ENCODE data around the gene RAB11FIP4.

The RAB11FIP4 gene

GRCh38 chr17:31460226-31460721, 68.8 kb downstream of the RAB11FIP4 start:
- DNase-seq (ENCODE audit: low read depth), result no peak

GRCh38 chr17:31461227-31461810, 69.8 kb downstream of the RAB11FIP4 start:
- DNase-seq (ENCODE audit: low read depth), result no peak

DNA sequence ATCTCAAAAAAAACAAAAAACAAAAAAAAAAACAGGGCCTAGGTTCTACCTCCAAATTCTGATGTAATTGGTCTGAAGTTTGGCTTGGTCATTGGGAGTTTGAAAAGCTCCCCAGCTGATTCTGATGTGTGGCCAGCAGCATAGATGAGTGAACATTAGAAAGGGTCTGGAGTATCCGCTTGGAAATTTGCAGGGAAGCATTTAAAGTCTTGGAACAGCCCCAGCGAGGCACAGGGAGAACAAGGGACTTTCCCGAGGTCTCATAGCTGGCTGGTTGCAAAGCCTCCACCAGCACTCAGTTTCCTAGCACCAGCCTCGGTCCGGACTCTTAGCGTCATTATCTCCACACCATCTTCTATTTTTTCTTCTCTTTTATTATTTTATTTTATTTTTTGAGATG, 70.8 kb downstream of the RAB11FIP4 start:
- no peak for DNase-seq (ENCODE audit: low read depth)

- DNase-seq (ENCODE audit: low read depth), result no peak
Observed at GRCh38 chr17:31466096-31466760, 74.8 kb downstream of the RAB11FIP4 start.

DNA sequence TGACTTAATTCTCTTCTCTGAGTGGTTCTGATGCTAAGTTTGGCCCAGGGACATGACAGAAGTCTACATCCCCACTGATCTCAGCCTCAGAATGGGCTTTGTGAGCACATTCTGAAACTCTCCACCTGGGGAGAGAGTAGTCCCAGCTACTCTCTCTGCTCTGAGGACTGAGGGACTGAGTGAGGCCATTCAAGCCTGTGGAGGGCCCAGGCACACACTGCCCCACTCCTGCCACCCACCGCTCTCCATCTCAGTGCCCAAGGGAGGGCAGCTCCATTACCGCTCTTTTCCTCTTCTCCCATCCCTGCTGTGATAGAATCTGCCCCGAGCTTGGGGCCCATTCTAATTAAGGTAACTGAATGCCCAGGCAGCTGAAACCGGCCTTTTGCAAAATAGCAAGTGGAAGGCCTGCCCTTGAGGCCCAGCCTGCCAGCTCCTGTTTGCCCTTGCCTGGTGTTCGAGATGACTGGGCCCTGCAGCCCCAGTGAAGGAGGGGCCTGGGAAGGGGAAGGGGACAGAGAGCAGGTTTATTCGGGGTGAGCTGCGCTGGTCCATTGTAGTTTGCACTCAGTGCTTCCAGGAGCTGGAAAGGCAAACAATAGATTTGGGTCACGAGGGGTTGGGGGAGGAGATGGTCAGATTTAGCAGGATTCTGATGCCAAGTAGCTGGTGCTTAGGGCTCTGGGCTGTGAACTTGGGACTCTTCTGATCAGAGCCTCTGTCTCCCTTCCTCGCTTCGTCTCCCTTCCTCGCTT, 76.2 kb downstream of the RAB11FIP4 start:
- DNase-seq (ENCODE audit: low read depth), result no peak

DNA sequence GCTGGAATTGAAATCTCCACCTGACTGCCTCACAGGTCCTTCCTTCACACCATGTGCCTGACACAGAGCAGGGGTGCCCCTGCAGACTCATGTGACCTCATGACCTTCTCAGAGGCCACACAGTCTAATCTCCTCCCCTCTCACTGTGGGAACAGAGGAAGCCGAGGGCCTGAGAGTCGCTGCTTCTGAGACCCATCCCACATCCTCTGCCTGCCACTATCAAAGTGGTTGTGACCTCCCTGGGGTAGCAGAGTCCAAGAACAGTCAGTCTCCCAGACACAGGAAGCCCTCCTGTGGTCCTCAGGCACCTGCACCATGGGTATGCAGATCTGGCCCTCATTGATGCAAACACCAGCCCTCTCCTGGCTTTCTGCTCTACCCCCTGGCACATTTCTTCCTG, 78.5 kb downstream of the RAB11FIP4 start:
- DNase-seq (ENCODE audit: low read depth), result no peak

GRCh38 chr17:31470592-31470991, 79.1 kb downstream of the RAB11FIP4 start:
- no peak for DNase-seq (ENCODE audit: low read depth)

GRCh38 chr17:31472137-31472536, 80.7 kb downstream of the RAB11FIP4 start:
- no peak for DNase-seq (ENCODE audit: low read depth)

GRCh38 chr17:31475378-31476162, 84.1 kb downstream of the RAB11FIP4 start:
- peak; percentile 69 for DNase-seq (ENCODE audit: low read depth)

DNA sequence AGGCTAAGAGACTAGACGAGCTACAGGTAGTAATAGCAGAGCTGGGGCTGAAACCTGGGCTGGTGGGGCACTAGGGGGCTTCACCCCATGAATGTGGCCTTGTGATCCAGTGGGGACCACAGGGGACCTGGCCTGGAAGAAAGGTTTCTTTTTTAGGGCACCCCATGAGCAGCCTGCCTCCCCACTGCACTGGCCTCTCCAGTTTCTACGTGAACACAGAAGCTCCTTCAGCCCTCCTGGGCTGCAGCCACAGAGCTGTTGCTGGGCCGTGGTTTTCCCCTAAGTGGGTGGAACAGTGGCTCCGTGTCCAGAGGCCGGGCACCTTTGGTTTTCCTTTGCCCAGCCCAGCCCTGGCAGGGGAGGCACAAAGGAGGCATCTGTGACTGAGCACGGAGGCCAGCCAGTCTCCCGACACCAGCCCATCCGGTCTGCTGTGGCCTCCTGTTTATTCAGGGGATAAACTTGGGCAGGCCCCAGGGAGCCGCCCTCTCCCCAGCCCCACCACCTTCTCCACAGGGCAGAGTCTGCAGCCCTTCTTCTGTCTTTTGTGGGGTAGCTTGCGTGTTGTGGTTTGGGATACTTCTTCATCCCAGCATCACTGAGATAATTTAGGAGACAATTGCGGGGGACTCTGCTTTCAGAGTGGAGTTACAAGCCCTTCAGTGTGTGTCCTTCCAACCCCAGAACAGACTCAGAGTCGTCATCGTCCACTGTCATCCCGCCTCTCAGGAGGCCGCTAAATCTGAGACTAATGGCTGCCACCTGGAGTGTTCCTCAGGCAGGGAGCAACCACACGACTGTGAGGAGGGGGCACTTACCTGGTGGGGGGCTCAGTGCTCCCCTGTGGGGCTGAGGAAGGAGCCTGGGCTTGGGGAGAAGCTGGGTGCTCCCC, 85.3 kb downstream of the RAB11FIP4 start:
- no peak for DNase-seq (ENCODE audit: low read depth)

DNA sequence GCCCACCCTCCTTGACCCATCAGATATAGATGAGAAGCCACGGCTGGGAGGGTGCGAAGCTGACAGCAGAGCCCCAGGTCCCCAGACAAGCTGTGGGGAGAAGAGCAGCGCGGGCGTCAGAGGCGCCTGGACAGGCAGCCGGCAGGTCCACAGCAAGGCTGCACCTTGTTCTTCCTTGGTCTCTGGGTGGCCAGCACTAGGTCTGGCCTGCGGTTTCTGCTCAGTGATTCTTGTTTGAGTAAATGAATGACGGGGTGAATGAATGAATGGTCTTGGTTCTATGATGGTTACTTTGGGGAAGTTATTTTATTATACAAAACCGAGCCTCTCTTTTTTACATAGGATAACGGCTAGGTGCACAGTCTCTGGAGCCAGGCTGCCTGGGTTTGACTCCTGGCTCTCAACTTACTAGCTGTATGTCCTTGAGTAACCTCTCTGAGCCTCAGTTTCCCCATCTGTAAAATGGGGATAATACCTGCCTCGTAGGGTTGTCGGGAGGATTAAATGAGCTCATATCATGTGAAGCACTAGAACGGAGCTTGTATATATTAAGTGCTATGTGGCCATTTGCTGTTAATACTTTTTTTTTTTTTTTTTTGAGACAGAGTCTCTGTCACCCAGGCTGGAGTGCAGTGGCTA, 86.1 kb downstream of the RAB11FIP4 start:
- DNase-seq (ENCODE audit: low read depth), result no peak

DNA sequence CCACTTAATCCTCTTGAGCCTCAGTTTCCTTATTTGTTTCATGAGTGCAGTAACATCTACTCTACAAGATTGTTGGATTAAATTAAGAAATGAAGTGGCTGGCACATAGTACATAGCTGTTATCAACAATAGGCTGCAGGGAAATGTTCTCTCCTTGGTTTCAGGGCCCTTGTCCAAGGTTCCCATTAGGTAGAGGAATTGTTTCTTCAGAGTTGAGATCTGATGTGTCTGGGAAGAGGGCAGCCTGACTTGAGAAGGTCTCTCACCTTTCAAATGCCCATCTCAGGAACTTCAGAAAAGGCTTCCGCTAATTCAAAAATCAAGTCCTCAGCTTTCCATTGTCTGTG, 87.6 kb downstream of the RAB11FIP4 start:
- no peak for DNase-seq (ENCODE audit: low read depth)

DNA sequence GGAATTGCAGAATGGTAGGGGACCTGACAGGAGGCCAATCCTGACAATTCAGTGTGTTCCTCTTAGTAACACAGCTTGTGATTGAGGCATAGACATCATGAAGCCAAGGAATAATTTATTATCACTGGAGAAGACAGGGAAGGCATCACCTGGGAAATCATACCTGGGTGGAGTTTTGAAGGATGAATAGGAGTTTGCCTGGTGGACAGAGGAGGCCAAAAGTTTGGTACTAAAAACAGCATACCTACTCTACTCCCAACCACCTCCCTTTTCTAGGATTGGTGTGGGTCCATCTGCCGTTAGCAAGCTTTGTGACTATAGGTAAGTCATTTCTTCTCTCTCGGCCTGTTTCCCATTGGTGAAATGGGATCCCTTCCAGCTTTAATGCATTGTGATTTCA, 88.0 kb downstream of the RAB11FIP4 start:
- no peak for DNase-seq (ENCODE audit: low read depth)

DNA sequence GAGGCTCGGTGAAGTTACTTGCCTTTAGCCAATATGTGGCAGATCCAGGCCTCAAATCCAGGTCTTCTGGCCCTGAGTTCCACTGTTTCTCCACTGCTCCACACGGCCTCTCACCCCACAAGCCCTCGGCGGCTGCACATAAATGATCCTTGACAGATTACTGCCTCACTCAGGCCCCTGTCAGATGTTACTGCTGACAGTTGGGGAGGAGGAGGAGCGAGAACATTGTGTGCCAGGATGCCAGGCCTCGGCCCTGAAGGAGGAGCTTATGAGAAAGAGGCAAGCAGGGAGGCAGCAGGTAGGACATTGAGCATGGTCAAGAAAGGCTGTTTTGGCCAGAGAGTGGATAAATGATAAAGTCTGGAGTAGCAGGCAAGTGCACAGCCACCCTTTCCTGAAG, 88.6 kb downstream of the RAB11FIP4 start:
- DNase-seq (ENCODE audit: low read depth), result no peak

DNA sequence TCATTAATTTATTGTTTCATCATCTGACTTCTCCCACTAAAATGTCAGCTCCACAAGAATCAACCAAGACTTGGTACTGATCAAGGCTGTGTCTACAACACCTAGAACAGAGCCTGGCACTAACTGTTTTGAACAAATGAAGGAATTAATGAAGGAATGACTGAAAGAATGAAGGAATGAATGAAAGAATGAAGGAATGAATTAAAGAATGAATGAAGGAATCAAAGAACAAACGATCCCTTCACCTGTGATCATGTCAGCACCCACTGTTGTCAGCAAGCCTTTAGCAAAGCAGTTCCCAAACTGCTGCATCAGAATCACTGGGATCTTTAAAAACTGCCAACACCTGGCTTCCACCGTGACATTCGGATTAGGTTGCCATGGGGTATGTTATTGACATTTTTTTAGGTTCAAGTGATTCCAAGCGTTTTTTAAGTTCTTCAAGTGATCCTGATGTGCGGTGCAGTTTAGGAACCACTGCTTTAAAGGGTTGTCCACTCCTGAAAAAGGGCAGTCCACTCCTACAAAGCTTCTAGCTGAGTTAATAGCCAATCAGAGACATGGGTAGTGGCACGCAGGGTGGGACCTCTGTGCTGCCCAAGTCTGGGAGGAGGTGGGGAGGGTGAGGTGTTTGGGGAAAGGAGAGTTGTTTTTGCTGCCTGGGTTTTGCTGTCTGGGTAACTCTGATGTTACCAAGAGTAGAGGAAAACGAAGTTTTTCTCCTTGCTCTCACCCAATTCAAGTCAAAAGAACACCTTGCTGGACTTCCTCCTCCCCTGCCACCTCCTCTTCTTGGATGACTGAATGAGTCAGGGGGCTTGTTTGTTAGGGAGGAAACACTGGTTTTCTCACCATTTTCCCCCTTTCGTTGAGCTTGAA, 89.7 kb downstream of the RAB11FIP4 start:
- DNase-seq (ENCODE audit: low read depth), result no peak

DNA sequence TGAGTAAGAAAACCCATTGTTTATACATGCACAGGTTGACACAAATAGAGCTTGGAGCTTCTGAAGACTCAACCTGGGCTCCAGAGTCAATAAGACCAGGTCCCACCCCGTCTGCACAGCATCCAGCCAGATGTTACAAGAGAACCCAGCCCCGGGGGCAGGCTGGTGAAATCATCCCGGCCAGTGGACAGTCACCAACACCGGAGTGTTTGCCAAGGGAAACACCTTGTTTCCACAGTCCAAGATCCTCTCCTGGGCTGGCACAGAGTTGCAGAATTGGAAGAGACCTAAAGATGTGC, 90.3 kb downstream of the RAB11FIP4 start:
- no peak for DNase-seq (ENCODE audit: low read depth)

GRCh38 chr17:31484821-31485220, 93.3 kb downstream of the RAB11FIP4 start:
- no peak for DNase-seq (ENCODE audit: low read depth)

- no peak for DNase-seq (ENCODE audit: low read depth)
Observed at GRCh38 chr17:31486351-31487062, 95.0 kb downstream of the RAB11FIP4 start.

DNA sequence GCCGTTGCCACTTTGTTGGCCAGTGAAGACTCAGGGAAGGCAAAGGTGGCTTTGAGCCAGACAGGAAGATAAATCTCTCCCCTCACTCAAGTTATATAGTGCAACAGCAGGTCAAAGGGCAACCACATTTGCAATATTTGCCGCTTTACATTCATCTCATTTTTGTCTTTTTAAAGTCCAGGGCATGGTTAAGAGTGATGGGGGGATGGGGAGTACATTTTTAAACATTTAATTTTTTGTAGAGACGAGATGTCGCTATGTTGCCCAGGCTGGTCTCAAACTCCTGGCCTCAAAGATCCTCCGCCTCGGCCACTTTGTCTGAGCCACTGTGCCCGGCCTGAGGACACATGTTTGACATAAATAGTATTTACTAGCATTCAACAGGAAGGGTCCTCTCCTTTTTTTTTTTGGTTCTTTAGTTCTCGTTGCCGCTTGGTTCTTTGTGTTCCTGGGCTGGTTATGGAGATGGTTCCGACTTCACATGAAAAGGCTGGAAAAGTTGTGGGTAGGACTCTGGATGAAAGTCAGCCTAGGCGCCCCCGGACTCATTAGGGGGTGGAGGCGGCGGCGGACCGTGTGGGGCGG, 95.7 kb downstream of the RAB11FIP4 start:
- no peak for DNase-seq (ENCODE audit: low read depth)
